BLaER1 treated with 17β-estradiol and CSF1 and Interleukin-3, amounts not matched to agents 10 nM and 100 nM (cell line): Measurements from ENCODE around the gene GALNT12.
A peak's percentile ranks its signal among the peaks of the same experiment; 100 is the strongest.

Experiments
- H3K27ac ChIP-seq, 11 experiments: shearing (Covaris generic); formaldehyde crosslinking; 2 replicates each; pipeline ENCODE4 v1.8.1; 2022
- H3K27me3 ChIP-seq, 11 experiments: shearing (Covaris generic); formaldehyde crosslinking; 2 replicates each; pipeline ENCODE4 v1.8.1; 2022
- H3K36me3 ChIP-seq, 11 experiments: shearing (Covaris generic); formaldehyde crosslinking; 2 replicates each; pipeline ENCODE4 v1.8.1; 2022
- H3K4me1 ChIP-seq, 10 experiments: shearing (Covaris generic); formaldehyde crosslinking; 2 replicates each; pipeline ENCODE4 v1.8.1; 2022
- H3K4me2 ChIP-seq, 11 experiments: shearing (Covaris generic); formaldehyde crosslinking; 2 replicates each; pipeline ENCODE4 v1.8.1; 2022
- H3K4me3 ChIP-seq, 10 experiments: shearing (Covaris generic); formaldehyde crosslinking; 2 replicates each; pipeline ENCODE4 v1.8.1; 2022
- H3K9ac ChIP-seq, 11 experiments: shearing (Covaris generic); formaldehyde crosslinking; 2 replicates each; pipeline ENCODE4 v1.8.1; 2022
- H3K9me3 ChIP-seq, 11 experiments: shearing (Covaris generic); formaldehyde crosslinking; replicated peaks in 1 of 11; 2 replicates each; pipeline ENCODE4 v1.8.1; 2022
- H4K20me1 ChIP-seq, 11 experiments: shearing (Covaris generic); formaldehyde crosslinking; 2 replicates each; pipeline ENCODE4 v1.8.1; 2022
- Cebpa-rat ChIP-seq, 11 experiments: shearing (Covaris generic); IDR thresholded peaks; 2 replicates each; pipeline ENCODE4 v1.8.1; 2022

Gene GALNT12

DNA sequence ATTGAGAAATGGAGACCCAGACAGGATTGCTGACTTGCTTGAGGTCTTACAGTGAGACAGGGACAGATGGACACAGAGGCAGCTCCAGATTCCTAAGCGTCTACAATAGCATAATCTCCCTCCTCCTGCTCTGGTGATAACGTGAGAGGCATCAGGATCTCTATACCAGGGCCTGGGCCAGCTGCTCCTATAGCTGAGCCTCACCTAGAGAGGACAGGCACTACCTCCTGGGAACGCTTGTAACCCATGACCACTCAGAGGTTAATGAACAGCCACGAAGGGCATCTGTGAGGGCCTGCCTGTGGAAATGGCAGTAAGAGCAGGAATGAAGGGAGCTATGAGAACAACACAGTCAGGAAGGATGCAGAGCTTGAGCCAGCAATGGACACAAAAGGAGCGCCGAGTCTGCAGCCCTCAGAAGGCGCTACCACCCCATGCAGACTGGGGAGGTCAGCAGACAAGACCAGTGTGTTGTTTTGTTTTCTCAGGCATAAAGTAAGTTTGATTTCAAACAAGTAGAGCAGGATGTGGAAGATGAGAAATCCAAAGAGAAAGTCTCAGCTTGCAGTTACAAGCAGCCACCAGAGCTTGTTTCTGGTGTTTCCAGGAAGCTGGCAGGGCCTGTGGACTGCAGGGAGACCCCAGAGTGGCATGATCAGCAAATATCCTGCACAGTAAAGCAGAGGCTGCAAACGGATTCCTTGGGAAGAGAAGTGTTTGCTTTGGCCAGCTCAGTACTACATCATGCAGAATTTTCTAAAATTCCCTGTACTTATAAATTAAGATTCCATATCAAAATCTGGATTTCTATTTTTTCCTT lies 28.5 kb upstream of the GALNT12 start:
- no peak for TF ChIP-seq Cebpa-rat (IDR thresholded peaks at IDR 0.05)
- H3K9ac ChIP-seq, result no peak overlapping the region
- H3K4me1 ChIP-seq, result no peaks in the 10 kb centered on the region
- H4K20me1 ChIP-seq, result peaks cover 0 to 3% (median 0%) of the 10 kb centered on the region in 11 experiments; a peak in 2 of 22 replicates
- no peak overlapping the region for H3K4me3 ChIP-seq
- no peak overlapping the region for H3K4me2 ChIP-seq
- no peak overlapping the region for H3K27ac ChIP-seq
- H3K27me3 ChIP-seq, result no peaks in the 10 kb centered on the region
- H3K36me3 ChIP-seq, result peaks cover 9 to 72% (median 50%) of the 10 kb centered on the region in 11 experiments; a peak in 20 of 22 replicates
- no peaks in the 10 kb centered on the region for H3K9me3 ChIP-seq

DNA sequence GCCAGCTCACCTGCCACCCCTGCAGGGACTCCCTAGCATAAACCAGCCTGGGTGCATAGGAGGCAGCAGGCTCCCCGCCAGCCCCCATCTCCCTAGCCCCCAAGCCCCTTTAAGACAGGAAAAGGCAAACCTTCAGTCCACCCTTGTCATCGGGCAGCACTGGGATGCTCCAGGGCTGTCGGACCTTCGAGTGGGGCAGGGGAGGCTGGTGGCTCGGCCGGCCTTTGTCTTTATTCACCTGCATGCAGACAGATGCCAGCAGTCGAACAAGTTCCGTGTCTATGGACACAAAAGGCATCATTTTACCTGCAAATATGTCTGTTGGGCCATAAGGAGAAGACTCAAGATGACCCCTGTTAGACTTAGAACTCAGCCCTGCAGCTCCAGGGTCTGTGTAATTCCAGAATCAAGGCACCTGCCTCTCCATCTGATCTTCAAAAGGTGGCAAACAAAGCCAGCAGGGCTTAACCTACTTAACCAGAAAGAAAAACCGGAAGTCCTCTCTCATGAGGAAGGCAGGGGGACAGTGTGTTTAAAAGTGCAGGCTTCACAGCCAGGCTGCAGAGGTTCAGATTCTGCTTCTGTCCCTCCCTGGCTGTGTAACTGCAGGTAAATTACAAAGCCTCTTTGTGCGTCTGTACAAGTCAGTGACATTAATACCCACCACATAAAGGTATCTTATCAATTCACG lies 27.3 kb upstream of the GALNT12 start:
- no peaks in the 10 kb centered on the region for H3K27me3 ChIP-seq

DNA sequence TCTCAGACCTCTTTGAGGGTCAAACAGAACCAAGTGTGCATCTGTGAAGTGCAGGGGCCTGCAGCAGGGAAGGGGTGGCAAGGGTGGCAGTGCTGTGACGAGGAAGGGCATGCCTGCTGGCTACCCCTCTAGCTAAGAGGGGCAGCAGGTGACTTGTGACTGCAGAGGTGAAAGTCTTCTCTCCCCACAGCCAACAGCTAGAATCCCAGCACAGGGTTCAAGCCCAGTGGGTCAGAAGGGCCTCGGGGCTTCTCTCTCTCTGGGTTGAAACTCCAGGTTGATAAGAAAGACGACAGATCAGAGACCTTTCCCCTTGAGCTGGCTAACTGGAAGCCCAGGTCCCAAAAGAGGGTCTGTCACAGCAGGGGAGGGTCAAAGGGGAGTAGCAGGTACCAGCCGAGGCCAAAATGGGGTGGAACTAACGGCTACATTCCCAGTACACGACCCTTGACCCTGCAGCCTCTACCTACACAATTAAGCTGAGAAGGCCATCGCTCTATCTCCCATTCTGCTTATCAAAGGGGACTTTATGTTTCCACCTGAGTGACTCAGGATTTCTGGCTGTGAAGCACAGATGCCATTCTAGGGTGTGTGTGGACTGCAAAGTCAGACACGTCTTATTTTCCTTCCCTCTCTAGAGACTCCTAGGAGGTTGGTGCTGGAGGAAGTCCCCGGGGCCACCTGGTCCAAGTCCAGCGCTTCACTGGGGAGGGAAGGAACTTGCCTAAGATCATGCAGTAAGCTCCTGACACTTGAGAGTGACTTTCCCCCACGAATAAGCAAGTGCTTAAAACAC lies 25.7 kb upstream of the GALNT12 start:
- peaks cover 0 to 2% (median 0%) of the 10 kb centered on the region in 10 experiments; a peak in 2 of 20 replicates for H3K4me1 ChIP-seq
- peaks cover 11 to 74% (median 55%) of the 10 kb centered on the region in 11 experiments; a peak in 20 of 22 replicates for H3K36me3 ChIP-seq
- no peak for TF ChIP-seq Cebpa-rat (IDR thresholded peaks at IDR 0.05)
- H3K4me3 ChIP-seq, result no peak overlapping the region
- H3K27me3 ChIP-seq, result no peaks in the 10 kb centered on the region
- no peak overlapping the region for H3K4me2 ChIP-seq
- no peaks in the 10 kb centered on the region for H3K9me3 ChIP-seq
- H4K20me1 ChIP-seq, result peaks cover 0 to 11% (median 5%) of the 10 kb centered on the region in 11 experiments; a peak in 10 of 22 replicates
- H3K9ac ChIP-seq, result no peak overlapping the region
- no peak overlapping the region for H3K27ac ChIP-seq

More for the DNA sequence above, 27.3 kb upstream of the GALNT12 start:
- H3K36me3 ChIP-seq, result peaks cover 11 to 72% (median 53%) of the 10 kb centered on the region in 11 experiments; a peak in 20 of 22 replicates
- TF ChIP-seq Cebpa-rat (IDR thresholded peaks at IDR 0.05), result no peak
- H3K4me3 ChIP-seq, result no peak overlapping the region
- H3K4me2 ChIP-seq, result no peak overlapping the region
- H3K27ac ChIP-seq, result no peak overlapping the region
- H3K9ac ChIP-seq, result no peak overlapping the region
- no peaks in the 10 kb centered on the region for H3K4me1 ChIP-seq
- peaks cover 0 to 4% (median under 1%) of the 10 kb centered on the region in 11 experiments; a peak in 8 of 22 replicates for H4K20me1 ChIP-seq
- H3K9me3 ChIP-seq, result no peaks in the 10 kb centered on the region

DNA sequence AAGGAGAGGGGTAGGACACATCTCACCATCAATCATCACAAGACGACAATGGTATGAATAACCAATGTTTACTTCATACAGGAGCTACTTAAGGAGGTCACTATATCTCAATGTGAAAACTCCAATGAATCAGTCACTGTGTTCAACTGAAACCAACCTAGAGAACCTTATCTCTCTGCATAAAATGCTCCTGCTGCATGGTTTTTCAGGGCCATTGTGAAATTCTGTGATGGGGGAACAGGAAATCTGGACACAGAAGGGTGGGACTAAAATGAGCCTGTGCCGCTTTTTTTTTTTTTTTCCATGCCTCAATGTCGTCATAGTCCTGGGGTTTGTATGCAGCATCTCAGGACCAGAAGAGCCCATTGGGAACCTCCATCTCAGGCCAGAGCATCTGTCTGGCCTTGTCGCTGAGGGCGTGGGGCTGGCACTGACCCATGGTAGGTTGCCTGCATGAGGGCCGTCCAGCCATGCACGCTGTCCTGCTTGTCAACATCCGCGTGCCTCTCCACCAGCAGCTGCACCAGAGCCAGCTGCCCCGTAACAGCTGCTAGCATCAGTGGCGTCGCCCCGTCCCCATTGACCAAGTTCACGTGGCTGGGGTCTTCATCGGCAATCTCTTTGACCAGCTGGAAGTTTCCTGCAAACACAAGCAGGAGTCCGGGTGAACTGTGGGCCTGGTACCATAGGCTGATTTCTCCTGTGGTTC lies 23.8 kb upstream of the GALNT12 start:
- no peak for TF ChIP-seq Cebpa-rat (IDR thresholded peaks at IDR 0.05)
- Histone ChIP-seq H3K27ac (no peak overlapping the region), H3K9me3 (no peaks in the 10 kb centered on the region), H3K4me1 (peaks cover 0 to 5% (median 0%) of the 10 kb centered on the region in 10 experiments; a peak in 2 of 20 replicates), H3K4me2 (no peak overlapping the region), H4K20me1 (peaks cover 0 to 30% (median 8%) of the 10 kb centered on the region in 11 experiments; a peak in 9 of 22 replicates), H3K27me3 (no peaks in the 10 kb centered on the region), H3K4me3 (no peak overlapping the region), H3K36me3 (peaks cover 12 to 75% (median 54%) of the 10 kb centered on the region in 11 experiments; a peak in 21 of 22 replicates), H3K9ac (no peak overlapping the region)

DNA sequence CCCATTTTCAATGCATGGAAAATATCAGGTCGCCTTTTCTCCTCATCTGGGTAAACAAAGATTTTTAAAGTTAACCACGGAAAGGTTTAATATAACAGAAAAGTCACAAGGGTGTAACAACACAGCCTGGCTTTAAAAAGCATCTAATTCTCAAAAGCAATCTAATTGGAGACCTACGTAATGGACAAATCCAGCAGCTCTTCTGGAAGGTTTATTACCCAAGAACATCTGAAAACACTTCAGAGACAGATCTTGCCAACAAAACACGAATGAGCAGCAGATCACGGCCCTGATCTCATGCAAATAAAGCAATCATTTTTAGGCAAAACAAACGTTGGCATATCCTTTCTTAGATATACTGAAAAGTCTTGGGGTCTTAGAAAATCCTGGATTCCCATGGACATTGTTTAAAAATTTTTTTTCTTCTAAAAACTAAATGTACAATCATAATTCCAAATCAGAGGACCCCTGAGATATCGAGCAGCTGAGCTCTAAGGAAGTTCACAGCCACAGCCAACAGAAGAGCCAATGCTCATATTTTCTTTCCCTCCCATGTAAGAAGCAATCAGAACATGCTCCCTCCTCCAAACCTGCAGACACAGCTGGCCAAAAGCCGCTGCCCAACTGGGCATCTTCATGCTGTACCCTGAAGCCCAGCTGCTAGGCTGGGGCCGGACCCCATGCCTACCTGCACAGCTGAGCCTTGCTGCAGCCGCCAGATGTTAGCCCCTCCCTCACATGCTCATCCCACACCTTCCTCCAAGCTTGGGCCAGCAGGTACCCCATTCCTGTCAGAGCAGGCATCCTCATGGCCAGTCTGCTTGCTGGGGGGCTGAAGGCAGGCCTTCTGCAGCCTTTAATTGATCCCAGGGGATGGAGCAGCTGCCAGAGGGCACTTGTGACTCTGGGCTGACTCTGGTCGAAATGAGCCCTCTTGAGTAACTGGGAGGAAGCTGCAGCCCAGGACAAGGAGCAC lies 22.4 kb upstream of the GALNT12 start:
- H3K36me3 ChIP-seq, result peaks cover 16 to 86% (median 68%) of the 10 kb centered on the region in 11 experiments

DNA sequence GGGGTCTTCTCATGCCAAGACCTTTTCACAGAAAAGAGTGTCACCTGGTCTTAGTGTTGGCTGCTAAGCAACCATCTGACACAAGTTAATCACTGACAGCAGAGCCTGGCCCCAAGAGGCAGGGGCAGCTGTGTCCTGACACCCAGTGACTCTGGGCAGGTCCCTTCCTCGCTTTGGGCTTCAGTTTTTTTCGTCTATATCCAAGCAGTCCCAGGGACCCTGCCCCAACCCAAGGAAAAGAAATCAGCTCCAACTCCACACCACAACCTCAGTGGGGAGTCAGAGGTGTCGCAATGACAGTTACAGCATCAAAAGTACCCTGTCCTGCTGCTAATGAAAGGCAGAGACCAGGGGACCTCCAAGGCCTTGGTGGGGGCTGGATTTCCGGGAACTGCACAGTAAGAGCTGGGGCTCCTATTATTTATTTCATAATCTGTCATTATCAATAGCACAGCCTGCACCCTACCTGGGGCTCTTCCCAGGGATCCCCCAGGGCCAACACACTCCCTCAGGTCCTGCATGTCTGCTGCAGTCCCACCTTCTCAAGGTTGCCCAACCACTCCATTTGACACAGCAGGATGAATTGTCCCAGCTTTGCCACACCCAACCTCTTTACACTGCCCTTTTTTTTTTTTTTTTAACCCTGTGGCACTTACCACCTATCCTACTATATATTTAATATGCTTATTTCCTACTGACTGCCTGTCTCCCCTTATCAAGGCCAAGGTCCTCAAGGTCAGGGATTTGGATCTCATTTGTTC lies 20.5 kb upstream of the GALNT12 start:
- no peak overlapping the region for H3K4me3 ChIP-seq
- no peak overlapping the region for H3K27ac ChIP-seq
- no peaks in the 10 kb centered on the region for H3K9me3 ChIP-seq
- H3K4me1 ChIP-seq, result peaks cover 9 to 19% (median 14%) of the 10 kb centered on the region in 10 experiments; a peak in 18 of 20 replicates
- peak overlapping the region in 1 of 11 experiments; percentile 18; a peak in 1 of 22 replicates for H3K9ac ChIP-seq
- peaks cover 0 to 54% (median 29%) of the 10 kb centered on the region in 11 experiments; a peak in 17 of 22 replicates for H4K20me1 ChIP-seq
- no peaks in the 10 kb centered on the region for H3K27me3 ChIP-seq
- TF ChIP-seq Cebpa-rat (IDR thresholded peaks at IDR 0.05), result no peak
- no peak overlapping the region for H3K4me2 ChIP-seq
- H3K36me3 ChIP-seq, result peaks cover 19 to 77% (median 64%) of the 10 kb centered on the region in 11 experiments

More for the DNA sequence above, 22.4 kb upstream of the GALNT12 start:
- Histone ChIP-seq H3K4me3 (no peak overlapping the region), H3K9ac (no peak overlapping the region), H3K9me3 (no peaks in the 10 kb centered on the region), H3K4me2 (no peak overlapping the region), H3K4me1 (peaks cover 0 to 5% (median 0%) of the 10 kb centered on the region in 10 experiments; a peak in 2 of 20 replicates), H4K20me1 (peaks cover 0 to 36% (median 13%) of the 10 kb centered on the region in 11 experiments; a peak in 15 of 22 replicates), H3K27me3 (no peaks in the 10 kb centered on the region), H3K27ac (no peak overlapping the region)
- no peak for TF ChIP-seq Cebpa-rat (IDR thresholded peaks at IDR 0.05)
